ENCODE results near the gene GLUL.

The GLUL gene

GRCh38 chr1:182397653-182398393 lies 6.2 kb upstream of the GLUL start:
- no peak for DNase-seq (ENCODE audit: insufficient read length, low spot score)
- TF ChIP-seq TAF1 (IDR thresholded peaks at IDR 0.05; ENCODE audit: low read depth, low read length) (no peak), SPI1 (IDR thresholded peaks at IDR 0.05; ENCODE audit: low read depth, low read length) (no peak), POLR2A (IDR thresholded peaks at IDR 0.05; ENCODE audit: low read depth, low read length) (no peak), POLR2AphosphoS5 (IDR thresholded peaks at IDR 0.05; ENCODE audit: low read depth, low read length) (no peak), POU2F2 (IDR thresholded peaks at IDR 0.05; ENCODE audit: low read depth, low read length) (no peak), PAX5 (IDR thresholded peaks at IDR 0.05; ENCODE audit: insufficient read depth, low read length, severe bottlenecking) (no peak)
- no peak for FAIRE-seq

- no peak for TF ChIP-seq POLR2A (IDR thresholded peaks at IDR 0.05; ENCODE audit: low read depth, low read length)
- TF ChIP-seq SPI1 (IDR thresholded peaks at IDR 0.05; ENCODE audit: low read depth, low read length): peak; percentile 67
- DNase-seq (ENCODE audit: insufficient read length, low spot score) (no peak), FAIRE-seq (no peak)
Observed at GRCh38 chr1:182395906-182396305, 4.3 kb upstream of the GLUL start.

- FAIRE-seq (peak; percentile 16), DNase-seq (ENCODE audit: insufficient read length, low spot score) (no peak)
- no peak for TF ChIP-seq TAF1 (IDR thresholded peaks at IDR 0.05; ENCODE audit: low read depth, low read length)
- no peak for TF ChIP-seq POLR2A (IDR thresholded peaks at IDR 0.05; ENCODE audit: low read depth, low read length)
- TF ChIP-seq PAX5 (IDR thresholded peaks at IDR 0.05; ENCODE audit: insufficient read depth, low read length, severe bottlenecking): no peak
Observed at GRCh38 chr1:182394055-182394775, 2.6 kb upstream of the GLUL start.

- DNase-seq (ENCODE audit: insufficient read length, low spot score) (no peak), FAIRE-seq (no peak)
- TF ChIP-seq POLR2A (IDR thresholded peaks at IDR 0.05; ENCODE audit: low read depth, low read length) (no peak), PAX5 (IDR thresholded peaks at IDR 0.05; ENCODE audit: insufficient read depth, low read length, severe bottlenecking) (no peak), SPI1 (IDR thresholded peaks at IDR 0.05; ENCODE audit: low read depth, low read length) (0 out of 2 replicates have a peak, but pooled peaks have one; percentile 17)
Observed at GRCh38 chr1:182392050-182393028, 749 bp upstream of the GLUL start.

- TF ChIP-seq POU2F2 (IDR thresholded peaks at IDR 0.05; ENCODE audit: low read depth, low read length): no peak
- no peak for TF ChIP-seq TAF1 (IDR thresholded peaks at IDR 0.05; ENCODE audit: low read depth, low read length)
- TF ChIP-seq POLR2A (IDR thresholded peaks at IDR 0.05; ENCODE audit: low read depth, low read length): no peak
- TF ChIP-seq PAX5 (IDR thresholded peaks at IDR 0.05; ENCODE audit: insufficient read depth, low read length, severe bottlenecking): no peak
- no peak for TF ChIP-seq POLR2AphosphoS5 (IDR thresholded peaks at IDR 0.05; ENCODE audit: low read depth, low read length)
- TF ChIP-seq SPI1 (IDR thresholded peaks at IDR 0.05; ENCODE audit: low read depth, low read length): no peak
- FAIRE-seq (no peak), DNase-seq (ENCODE audit: insufficient read length, low spot score) (no peak)
Observed at GRCh38 chr1:182391028-182391361, 595 bp downstream of the GLUL start.

GRCh38 chr1:182389619-182390047 lies 2.0 kb downstream of the GLUL start:
- peak; percentile 28 for DNase-seq (ENCODE audit: insufficient read length, low spot score)
- FAIRE-seq: peak; percentile 56
- no peak for TF ChIP-seq POU2F2 (IDR thresholded peaks at IDR 0.05; ENCODE audit: low read depth, low read length)
- TF ChIP-seq PAX5 (IDR thresholded peaks at IDR 0.05; ENCODE audit: insufficient read depth, low read length, severe bottlenecking): no peak
- TF ChIP-seq SPI1 (IDR thresholded peaks at IDR 0.05; ENCODE audit: low read depth, low read length): no peak
- no peak for TF ChIP-seq POLR2A (IDR thresholded peaks at IDR 0.05; ENCODE audit: low read depth, low read length)
- TF ChIP-seq TAF1 (IDR thresholded peaks at IDR 0.05; ENCODE audit: low read depth, low read length): no peak
- no peak for TF ChIP-seq POLR2AphosphoS5 (IDR thresholded peaks at IDR 0.05; ENCODE audit: low read depth, low read length)

GRCh38 chr1:182388392-182389134 lies 3.0 kb downstream of the GLUL start:
- TF ChIP-seq POU2F2 (IDR thresholded peaks at IDR 0.05; ENCODE audit: low read depth, low read length): no peak
- no peak for TF ChIP-seq POLR2A (IDR thresholded peaks at IDR 0.05; ENCODE audit: low read depth, low read length)
- DNase-seq (ENCODE audit: insufficient read length, low spot score): no peak
- FAIRE-seq: peak; percentile 55

GRCh38 chr1:182387566-182387965 lies 4.0 kb downstream of the GLUL start:
- FAIRE-seq: no peak
- no peak for DNase-seq (ENCODE audit: insufficient read length, low spot score)
- TF ChIP-seq PAX5 (IDR thresholded peaks at IDR 0.05; ENCODE audit: insufficient read depth, low read length, severe bottlenecking): no peak
- no peak for TF ChIP-seq POLR2A (IDR thresholded peaks at IDR 0.05; ENCODE audit: low read depth, low read length)
- TF ChIP-seq SPI1 (IDR thresholded peaks at IDR 0.05; ENCODE audit: low read depth, low read length): no peak
- no peak for TF ChIP-seq TAF1 (IDR thresholded peaks at IDR 0.05; ENCODE audit: low read depth, low read length)
- TF ChIP-seq POU2F2 (IDR thresholded peaks at IDR 0.05; ENCODE audit: low read depth, low read length): no peak
- no peak for TF ChIP-seq POLR2AphosphoS5 (IDR thresholded peaks at IDR 0.05; ENCODE audit: low read depth, low read length)

GRCh38 chr1:182386980-182387379 lies 4.6 kb downstream of the GLUL start:
- no peak for TF ChIP-seq SPI1 (IDR thresholded peaks at IDR 0.05; ENCODE audit: low read depth, low read length)
- no peak for TF ChIP-seq TAF1 (IDR thresholded peaks at IDR 0.05; ENCODE audit: low read depth, low read length)
- TF ChIP-seq POLR2A (IDR thresholded peaks at IDR 0.05; ENCODE audit: low read depth, low read length): no peak
- TF ChIP-seq POLR2AphosphoS5 (IDR thresholded peaks at IDR 0.05; ENCODE audit: low read depth, low read length): no peak
- no peak for TF ChIP-seq PAX5 (IDR thresholded peaks at IDR 0.05; ENCODE audit: insufficient read depth, low read length, severe bottlenecking)
- TF ChIP-seq POU2F2 (IDR thresholded peaks at IDR 0.05; ENCODE audit: low read depth, low read length): no peak
- FAIRE-seq (no peak), DNase-seq (ENCODE audit: insufficient read length, low spot score) (no peak)

All from GM12891 (cell line).